OCI-LY3 (cell line): ENCODE measurements around the gene TCF3.

Experiments used
- H2AFZ ChIP-seq: fragments of 200-600, 300-600 bp; shearing (Covaris generic); 2 replicates; pipeline ENCODE4 v1.6.0; 2014; ENCODE audit warnings: antibody characterized with exemption, low read depth, low read length
- H3K27ac ChIP-seq: fragments of 200-600, 300-600 bp; sonication (generic); 2 replicates; pipeline ENCODE4 v1.5.1; 2014; ENCODE audit warnings: mild to moderate bottlenecking, low read length, moderate library complexity, mixed read lengths
- H3K27me3 ChIP-seq: fragments of 200-600, 300-600 bp; sonication (generic); 2 replicates; pipeline ENCODE4 v1.6.1; 2014; ENCODE audit warnings: low read depth, low read length, mixed read lengths
- H3K36me3 ChIP-seq: fragments of 200-600, 300-600 bp; sonication (generic); replicated peaks from 2 replicates; pipeline ENCODE3; 2014; ENCODE audit warnings: low read depth, low read length, mixed read lengths
- H3K4me1 ChIP-seq: fragments of 300-600, 200-600 bp; sonication (generic); 2 replicates; pipeline ENCODE4 v1.6.1; 2014; ENCODE audit warnings: low read length, mixed read lengths
- H3K4me2 ChIP-seq: fragments of 200-600, 300-600 bp; sonication (generic); 2 replicates; pipeline ENCODE4 v1.6.1; 2014; ENCODE audit warnings: low read length, mixed read lengths
- H3K4me3 ChIP-seq: fragments of 300-600, 200-600 bp; sonication (generic); 2 replicates; pipeline ENCODE4 v1.5.1; 2014; ENCODE audit warnings: antibody characterized with exemption, mild to moderate bottlenecking, low read length, moderate library complexity
- H3K79me2 ChIP-seq: fragments of 300-600, 200-600 bp; shearing (Covaris generic); 2 replicates; pipeline ENCODE4 v1.6.1; 2014; ENCODE audit warnings: mild to moderate bottlenecking, low read length, mixed read lengths
- H3K9ac ChIP-seq: fragments of 300-600, 200-600 bp; shearing (Covaris generic); 2 replicates; pipeline ENCODE4 v1.6.0; 2014; ENCODE audit warnings: mild to moderate bottlenecking, low read length, moderate library complexity
- H3K9me3 ChIP-seq: fragments of 200-600, 300-600 bp; shearing (Covaris generic); 2 replicates; pipeline ENCODE4 v1.6.1; 2014; ENCODE audit warnings: low read length, mixed read lengths; ENCODE audit not compliant: insufficient read depth
- H4K20me1 ChIP-seq: fragments of 200-600, 300-600 bp; sonication (generic); 2 replicates; pipeline ENCODE4 v1.6.1; 2016; ENCODE audit warnings: low read length, mixed read lengths; ENCODE audit not compliant: insufficient read depth
- EZH2phosphoT487 ChIP-seq: fragments of 200-600 bp; shearing (Covaris generic); IDR thresholded peaks from 2 replicates; pipeline ENCODE4 v1.6.1; 2018; ENCODE audit warnings: antibody characterized with exemption, mixed run types, low read depth
- TF ChIP-seq, protein P1 (sequence below): fragments of 200-600, 300-600 bp; sonication (generic); IDR thresholded peaks from 2 replicates; pipeline ENCODE4 v1.5.1; 2014; ENCODE audit warnings: antibody characterized with exemption, low read length, low read depth

The TCF3 gene

GRCh38 chr19:1650650-1651567, 1.5 kb downstream of the TCF3 start:
- Histone ChIP-seq H3K9ac (peak overlapping the region; percentile 90), H3K79me2 (peaks cover 64% of the 10 kb centered on the region), H2AFZ (no peak overlapping the region), H3K9me3 (no peaks in the 10 kb centered on the region), H3K4me1 (peaks cover 35% of the 10 kb centered on the region), H4K20me1 (peaks cover 49% of the 10 kb centered on the region), H3K36me3 (peaks cover 34% of the 10 kb centered on the region), H3K27me3 (no peaks in the 10 kb centered on the region), H3K4me2 (peak overlapping the region; percentile 82), H3K4me3 (peak overlapping the region; percentile 83), H3K27ac (peak overlapping the region; percentile 79)
- no peak for TF ChIP-seq EZH2phosphoT487
- TF ChIP-seq, protein P1, sequence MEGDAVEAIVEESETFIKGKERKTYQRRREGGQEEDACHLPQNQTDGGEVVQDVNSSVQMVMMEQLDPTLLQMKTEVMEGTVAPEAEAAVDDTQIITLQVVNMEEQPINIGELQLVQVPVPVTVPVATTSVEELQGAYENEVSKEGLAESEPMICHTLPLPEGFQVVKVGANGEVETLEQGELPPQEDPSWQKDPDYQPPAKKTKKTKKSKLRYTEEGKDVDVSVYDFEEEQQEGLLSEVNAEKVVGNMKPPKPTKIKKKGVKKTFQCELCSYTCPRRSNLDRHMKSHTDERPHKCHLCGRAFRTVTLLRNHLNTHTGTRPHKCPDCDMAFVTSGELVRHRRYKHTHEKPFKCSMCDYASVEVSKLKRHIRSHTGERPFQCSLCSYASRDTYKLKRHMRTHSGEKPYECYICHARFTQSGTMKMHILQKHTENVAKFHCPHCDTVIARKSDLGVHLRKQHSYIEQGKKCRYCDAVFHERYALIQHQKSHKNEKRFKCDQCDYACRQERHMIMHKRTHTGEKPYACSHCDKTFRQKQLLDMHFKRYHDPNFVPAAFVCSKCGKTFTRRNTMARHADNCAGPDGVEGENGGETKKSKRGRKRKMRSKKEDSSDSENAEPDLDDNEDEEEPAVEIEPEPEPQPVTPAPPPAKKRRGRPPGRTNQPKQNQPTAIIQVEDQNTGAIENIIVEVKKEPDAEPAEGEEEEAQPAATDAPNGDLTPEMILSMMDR = peak; percentile 37

GRCh38 chr19:1649706-1650649, 2.4 kb downstream of the TCF3 start:
- Histone ChIP-seq H2AFZ (no peak overlapping the region), H4K20me1 (peaks cover 58% of the 10 kb centered on the region), H3K27ac (peak overlapping the region; percentile 79), H3K79me2 (peaks cover 73% of the 10 kb centered on the region), H3K4me1 (peaks cover 30% of the 10 kb centered on the region), H3K36me3 (peaks cover 43% of the 10 kb centered on the region), H3K9ac (peak overlapping the region; percentile 90), H3K9me3 (no peaks in the 10 kb centered on the region), H3K4me2 (peak overlapping the region; percentile 82), H3K4me3 (peak overlapping the region; percentile 83), H3K27me3 (no peaks in the 10 kb centered on the region)
- no peak for TF ChIP-seq EZH2phosphoT487
- TF ChIP-seq, protein P1 = no peak

DNA sequence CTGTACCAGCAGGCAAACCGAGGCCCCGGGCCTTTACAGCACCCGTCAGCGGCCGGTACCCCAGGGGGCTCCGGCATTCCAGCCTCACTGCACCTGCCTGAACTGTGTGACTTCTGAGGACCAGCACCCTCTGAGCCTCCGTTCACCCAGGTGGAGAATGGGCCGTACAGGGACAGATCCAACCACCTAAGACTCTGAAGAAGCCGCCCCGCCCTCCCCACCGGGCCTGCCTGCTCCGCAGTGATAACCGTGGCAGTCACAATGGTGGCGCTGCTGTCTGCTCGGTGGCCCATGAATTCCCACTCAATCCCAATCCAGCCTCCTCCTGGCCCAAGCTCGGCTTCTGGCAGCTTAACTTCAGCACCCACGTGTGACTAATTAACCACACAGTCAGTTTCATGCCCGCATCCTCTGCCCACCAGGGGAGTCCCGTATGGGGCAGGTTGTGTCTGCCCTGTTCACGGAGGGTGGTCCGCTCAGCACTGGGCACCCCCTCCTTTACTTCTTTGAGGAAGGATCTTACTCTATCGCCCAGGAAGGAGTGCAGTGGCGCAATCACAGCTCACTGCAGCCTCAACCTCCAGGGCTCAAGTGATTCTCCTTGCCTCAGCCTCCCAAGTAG, 3.4 kb downstream of the TCF3 start:
- H4K20me1 ChIP-seq = peaks cover 66% of the 10 kb centered on the region
- peaks cover 49% of the 10 kb centered on the region for H3K36me3 ChIP-seq
- TF ChIP-seq, protein P1 = peak; percentile 52
- no peak for TF ChIP-seq EZH2phosphoT487
- no peak overlapping the region for H2AFZ ChIP-seq
- H3K4me2 ChIP-seq = peak overlapping the region; percentile 82
- H3K4me1 ChIP-seq = peaks cover 30% of the 10 kb centered on the region
- H3K9me3 ChIP-seq = no peaks in the 10 kb centered on the region
- H3K27me3 ChIP-seq = no peaks in the 10 kb centered on the region
- peak overlapping the region; percentile 79 for H3K27ac ChIP-seq
- H3K79me2 ChIP-seq = peaks cover 82% of the 10 kb centered on the region
- peak overlapping the region; percentile 45 for H3K9ac ChIP-seq
- H3K4me3 ChIP-seq = peak overlapping the region; percentile 83
